Suprapubic skin (tissue), 4 donors: ENCODE results near the gene TMEM132D. TPM values are rescaled to one million over a fixed set of nuclear protein-coding genes. Genes with fewer than 3 reads are reported as not detected.

Experiments used
- DNase-seq, 2 donors: peaks; one replicate each; pipeline ENCODE4 v3.0.0-alpha.2; 2019; ENCODE audit warnings: low spot score in 2 of 2
- H3K27ac ChIP-seq: fragments of 200-600 bp; sonication (generic); one replicate; pipeline ENCODE4 v1.5.1; 2019
- H3K27me3 ChIP-seq: fragments of 200-600 bp; sonication (generic); one replicate; pipeline ENCODE4 v1.5.1; 2019
- H3K36me3 ChIP-seq: fragments of 200-600 bp; sonication (generic); one replicate; pipeline ENCODE4 v1.5.1; 2019
- H3K4me1 ChIP-seq: fragments of 200-600 bp; sonication (generic); one replicate; pipeline ENCODE4 v1.5.1; 2019
- H3K4me3 ChIP-seq: fragments of 200-600 bp; sonication (generic); one replicate; pipeline ENCODE4 v1.5.1; 2019; ENCODE audit warnings: mild to moderate bottlenecking
- H3K9me3 ChIP-seq: fragments of 200-600 bp; sonication (generic); one replicate; pipeline ENCODE4 v1.5.1; 2019
- CTCF ChIP-seq, 2 donors: fragments of 200-600 bp in 1 of 2; fragments of 450-650 bp in 1 of 2; sonication (generic) in 1 of 2; IDR thresholded peaks; one replicate each; pipeline ENCODE4 v1.5.1; 2016 to 2019; ENCODE audit warnings: antibody characterized with exemption in 2 of 2, mild to moderate bottlenecking in 1 of 2, moderate library complexity in 1 of 2
- EP300 ChIP-seq: sonication (generic); formaldehyde crosslinking; IDR thresholded peaks from one replicate; pipeline ENCODE4 v1.6.1; 2017; ENCODE audit warnings: antibody characterized with exemption
- POLR2A ChIP-seq, 2 donors: fragments of 450-650 bp; IDR thresholded peaks; one replicate each; pipeline ENCODE4 v1.6.1; 2017; ENCODE audit warnings: antibody characterized with exemption in 2 of 2, mild to moderate bottlenecking in 2 of 2, moderate library complexity in 2 of 2
- POLR2AphosphoS5 ChIP-seq, 3 donors: sonication (generic); formaldehyde crosslinking; IDR thresholded peaks; one replicate each; pipeline ENCODE4 v1.6.1; 2017; ENCODE audit warnings: antibody characterized with exemption in 3 of 3
- WGBS: methylation state at CpG from one replicate; pipeline ENCODE4 v1.1.5; 2018; 5-methylcytosine and 5-hydroxymethylcytosine counted together
- total RNA-seq, 4 donors: library from RNA; depleted of rRNA; stranded (reverse); fragments of >200 nt; gene quantifications; one replicate each; pipeline ENCODE4 v1.1.0, GENCODE V29; 2016

The TMEM132D gene
- total RNA-seq, 4 donors from 2014 or later = 0.10 to 0.64 TPM; not detected in 2

- no peak for DNase-seq
- H3K9me3 ChIP-seq = no peaks in the 10 kb centered on the region
- TF ChIP-seq POLR2A (IDR thresholded peaks at IDR 0.05) (no peak), CTCF (IDR thresholded peaks at IDR 0.05) (no peak), POLR2AphosphoS5 (IDR thresholded peaks at IDR 0.05) (no peak), EP300 (no peak)
- H3K27me3 ChIP-seq = no peaks in the 10 kb centered on the region
- H3K4me3 ChIP-seq = no peak overlapping the region
- no peaks in the 10 kb centered on the region for H3K36me3 ChIP-seq
- H3K4me1 ChIP-seq = no peaks in the 10 kb centered on the region
- WGBS = 92% methylated on average over 11 of the region's 11 CpGs
- no peak overlapping the region for H3K27ac ChIP-seq
These were observed 807.6 kb downstream of the TMEM132D start for GRCh38 chr12:129096184-129096583.

GRCh38 chr12:129089576-129089975, 814.2 kb downstream of the TMEM132D start:
- no peak overlapping the region for H3K27ac ChIP-seq
- 83% methylated on average over 9 of the region's 9 CpGs for WGBS
- TF ChIP-seq POLR2A (IDR thresholded peaks at IDR 0.05) (no peak), EP300 (no peak), CTCF (IDR thresholded peaks at IDR 0.05) (no peak)
- no peaks in the 10 kb centered on the region for H3K4me1 ChIP-seq
- H3K27me3 ChIP-seq = no peaks in the 10 kb centered on the region
- H3K4me3 ChIP-seq = no peak overlapping the region
- no peak for DNase-seq
- H3K9me3 ChIP-seq = no peaks in the 10 kb centered on the region
- H3K36me3 ChIP-seq = no peaks in the 10 kb centered on the region

DNA sequence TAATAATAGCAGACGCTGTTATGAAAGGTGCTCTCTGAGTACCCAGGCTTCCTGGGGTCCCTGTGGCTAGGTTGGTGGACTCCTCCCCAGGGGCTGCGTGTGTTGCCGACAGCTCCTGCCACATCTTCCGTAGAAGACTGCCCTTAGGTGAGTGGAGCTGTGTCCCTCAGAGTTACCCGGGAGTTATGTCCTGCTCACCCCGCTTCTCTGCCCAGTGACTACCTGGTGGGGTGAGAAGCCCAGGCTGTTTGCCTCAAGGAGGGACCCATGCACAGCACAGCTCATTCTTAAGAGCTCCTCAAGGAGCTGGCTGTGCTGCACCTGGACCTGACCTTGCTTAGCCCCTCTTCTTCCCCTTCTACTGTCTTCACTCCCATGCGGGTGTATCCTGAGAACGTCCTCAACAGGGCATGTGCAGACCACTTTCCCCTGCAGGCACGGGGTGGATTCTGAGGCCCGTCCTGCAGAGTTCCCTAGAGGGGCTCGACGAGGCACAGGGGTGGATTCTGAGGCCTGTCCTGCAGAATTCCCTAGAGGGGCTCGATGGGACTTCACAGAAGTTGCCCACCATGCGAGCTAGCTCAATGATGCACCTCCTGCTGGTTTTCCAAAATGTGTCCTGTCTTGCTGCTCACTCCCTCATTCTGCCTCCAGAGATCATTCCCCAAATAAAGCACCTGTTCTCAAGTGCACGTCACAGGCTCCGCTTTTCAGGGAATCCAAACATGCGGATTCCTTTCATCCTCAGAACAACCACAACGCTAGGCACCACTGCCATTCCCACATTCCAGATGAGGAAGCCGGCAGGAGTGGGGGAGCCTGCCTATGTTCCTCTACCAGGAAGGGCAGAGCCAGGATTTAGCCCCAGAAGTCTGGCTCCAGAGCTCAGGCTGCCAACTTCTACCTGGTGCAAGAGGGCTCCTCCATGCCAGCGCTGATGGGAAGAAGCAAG, 818.7 kb downstream of the TMEM132D start:
- Histone ChIP-seq H3K4me3 (no peak overlapping the region), H3K36me3 (no peaks in the 10 kb centered on the region), H3K9me3 (no peaks in the 10 kb centered on the region), H3K27ac (no peak overlapping the region), H3K27me3 (no peaks in the 10 kb centered on the region), H3K4me1 (no peaks in the 10 kb centered on the region)
- WGBS = 85% methylated on average over 14 of the region's 20 CpGs
- no peak for DNase-seq
- TF ChIP-seq POLR2AphosphoS5 (IDR thresholded peaks at IDR 0.05) (no peak), CTCF (IDR thresholded peaks at IDR 0.05) (no peak), POLR2A (IDR thresholded peaks at IDR 0.05) (no peak), EP300 (no peak)

DNA sequence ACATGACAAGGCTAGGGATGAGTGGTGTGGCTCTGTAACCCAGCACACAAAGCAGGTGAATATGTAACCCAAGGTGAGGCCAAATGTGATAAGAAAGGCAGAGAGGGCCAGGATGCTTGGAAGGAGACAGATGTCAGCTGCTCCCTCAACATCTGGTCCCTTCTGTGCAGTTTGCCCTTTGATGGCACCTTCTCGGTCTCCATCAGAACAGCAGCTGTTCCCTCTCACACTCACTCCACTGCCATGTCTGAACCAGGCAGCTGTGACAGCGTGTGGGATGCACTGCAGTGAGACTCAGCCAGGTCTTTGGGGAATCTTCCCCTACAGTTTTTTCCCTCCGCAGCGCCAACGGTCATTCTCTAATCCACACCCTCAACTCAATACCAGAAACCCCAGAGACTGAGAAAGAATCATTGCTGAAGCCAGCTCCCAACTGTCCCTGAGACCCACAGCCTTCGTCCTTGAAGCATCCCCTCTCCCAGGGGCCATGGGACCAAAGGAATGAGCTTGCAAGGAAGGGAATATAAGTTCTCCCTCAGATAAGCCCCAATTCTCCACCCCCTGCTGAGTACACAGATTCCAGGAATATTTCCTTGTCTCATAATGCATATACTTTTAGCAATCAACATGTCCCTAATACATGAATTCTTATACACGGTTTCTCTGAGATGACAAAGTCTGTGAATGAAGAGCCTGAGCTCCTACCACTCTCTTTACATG, 820.5 kb downstream of the TMEM132D start:
- no peaks in the 10 kb centered on the region for H3K9me3 ChIP-seq
- H3K36me3 ChIP-seq = no peaks in the 10 kb centered on the region
- WGBS = 59% methylated on average over 7 of the region's 7 CpGs
- TF ChIP-seq POLR2AphosphoS5 (IDR thresholded peaks at IDR 0.05) (no peak), POLR2A (IDR thresholded peaks at IDR 0.05) (no peak), CTCF (IDR thresholded peaks at IDR 0.05) (no peak), EP300 (no peak)
- H3K4me1 ChIP-seq = no peaks in the 10 kb centered on the region
- no peak for DNase-seq
- H3K27me3 ChIP-seq = no peaks in the 10 kb centered on the region
- H3K27ac ChIP-seq = no peak overlapping the region
- H3K4me3 ChIP-seq = no peak overlapping the region

DNA sequence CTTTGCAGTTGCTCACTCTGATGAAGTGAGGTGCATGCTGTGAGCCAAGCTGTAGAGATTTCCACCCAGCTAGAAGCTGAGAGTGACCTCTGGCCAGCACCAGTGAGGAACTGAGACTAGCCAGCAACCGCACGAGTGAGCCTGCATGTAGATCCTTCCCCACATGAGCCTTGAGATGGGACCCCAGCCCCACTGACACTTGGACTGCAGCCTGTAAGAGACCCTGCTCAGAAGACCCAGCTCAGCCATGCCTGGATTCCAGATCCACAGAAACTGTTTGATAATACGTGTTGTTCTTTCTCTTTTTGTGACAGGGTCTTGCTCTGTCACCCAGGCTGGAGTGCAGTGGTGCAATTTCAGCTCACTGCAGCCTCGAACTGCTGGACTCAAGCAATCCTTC, 821.4 kb downstream of the TMEM132D start:
- Histone ChIP-seq H3K27ac (no peak overlapping the region), H3K4me3 (no peak overlapping the region), H3K9me3 (no peaks in the 10 kb centered on the region), H3K27me3 (no peaks in the 10 kb centered on the region), H3K4me1 (no peaks in the 10 kb centered on the region), H3K36me3 (no peaks in the 10 kb centered on the region)
- TF ChIP-seq POLR2AphosphoS5 (IDR thresholded peaks at IDR 0.05) = no peak
- no peak for TF ChIP-seq CTCF (IDR thresholded peaks at IDR 0.05)
- TF ChIP-seq EP300 = no peak
- TF ChIP-seq POLR2A (IDR thresholded peaks at IDR 0.05) = no peak
- 52% methylated on average over 2 of the region's 4 CpGs for WGBS
- no peak for DNase-seq
